Sigmoid colon (tissue), 4 donors: ENCODE measurements around the gene PPFIBP2.

Source experiments
- EP300 ChIP-seq, 4 donors: sonication (generic); formaldehyde crosslinking; IDR thresholded peaks; one replicate each; pipeline ENCODE4 v1.6.1; 2017; ENCODE audit warnings: antibody characterized with exemption in 4 of 4
- POLR2A ChIP-seq, 2 donors: fragments of 450-650 bp; IDR thresholded peaks; one replicate each; pipeline ENCODE4 v1.6.1; 2016; ENCODE audit warnings: antibody characterized with exemption in 2 of 2, mild to moderate bottlenecking in 2 of 2, moderate library complexity in 2 of 2
- TF ChIP-seq, protein P1 (sequence below), 4 experiments: fragments of 450-650 bp in 3 of 4; fragments of 200-600 bp in 1 of 4; IDR thresholded peaks; one replicate each; pipeline ENCODE4 v1.5.1; 2016 to 2019; ENCODE audit warnings: antibody characterized with exemption in 4 of 4, mild to moderate bottlenecking in 3 of 4, moderate library complexity in 2 of 4

DNA sequence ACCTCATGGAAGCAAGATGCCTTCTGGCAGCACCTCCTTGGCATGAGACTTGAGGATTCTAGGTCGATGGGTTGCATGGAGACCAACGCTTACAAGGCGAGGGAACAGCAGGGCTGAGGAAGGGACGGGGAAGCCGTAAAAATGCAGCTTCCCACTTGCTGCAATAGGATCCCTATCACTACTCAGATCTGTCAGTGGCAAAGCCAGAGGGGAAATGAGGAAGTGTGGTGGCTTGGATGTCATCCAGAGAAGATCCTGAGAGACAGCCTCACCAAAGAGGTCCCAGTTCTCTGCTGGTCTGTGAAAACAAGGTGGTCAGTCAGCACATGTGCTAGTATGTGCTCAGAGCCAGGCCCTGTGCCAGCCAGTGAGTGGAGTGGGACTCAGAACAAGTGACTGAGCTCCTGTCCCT is 137.3 kb downstream of the PPFIBP2 start:
- no peak for TF ChIP-seq POLR2A (IDR thresholded peaks at IDR 0.05)
- TF ChIP-seq EP300 (IDR thresholded peaks at IDR 0.05), result no peak
- TF ChIP-seq, protein P1, sequence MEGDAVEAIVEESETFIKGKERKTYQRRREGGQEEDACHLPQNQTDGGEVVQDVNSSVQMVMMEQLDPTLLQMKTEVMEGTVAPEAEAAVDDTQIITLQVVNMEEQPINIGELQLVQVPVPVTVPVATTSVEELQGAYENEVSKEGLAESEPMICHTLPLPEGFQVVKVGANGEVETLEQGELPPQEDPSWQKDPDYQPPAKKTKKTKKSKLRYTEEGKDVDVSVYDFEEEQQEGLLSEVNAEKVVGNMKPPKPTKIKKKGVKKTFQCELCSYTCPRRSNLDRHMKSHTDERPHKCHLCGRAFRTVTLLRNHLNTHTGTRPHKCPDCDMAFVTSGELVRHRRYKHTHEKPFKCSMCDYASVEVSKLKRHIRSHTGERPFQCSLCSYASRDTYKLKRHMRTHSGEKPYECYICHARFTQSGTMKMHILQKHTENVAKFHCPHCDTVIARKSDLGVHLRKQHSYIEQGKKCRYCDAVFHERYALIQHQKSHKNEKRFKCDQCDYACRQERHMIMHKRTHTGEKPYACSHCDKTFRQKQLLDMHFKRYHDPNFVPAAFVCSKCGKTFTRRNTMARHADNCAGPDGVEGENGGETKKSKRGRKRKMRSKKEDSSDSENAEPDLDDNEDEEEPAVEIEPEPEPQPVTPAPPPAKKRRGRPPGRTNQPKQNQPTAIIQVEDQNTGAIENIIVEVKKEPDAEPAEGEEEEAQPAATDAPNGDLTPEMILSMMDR (IDR thresholded peaks at IDR 0.05), result no peak
